Brain microvascular endothelial cell (primary cell): ENCODE data around the gene TMEM9.

ENCODE experiments used
- DNase-seq: peaks from one replicate; pipeline ENCODE4 v3.0.0-alpha.2; 2020
- H3K27ac ChIP-seq: fragments of 250-450 bp; sonication (Bioruptor Pico); 2 replicates; pipeline ENCODE4 v1.5.1; 2020; ENCODE audit warnings: mild to moderate bottlenecking, moderate library complexity
- H3K27me3 ChIP-seq: fragments of 250-450 bp; sonication (Bioruptor Pico); replicated peaks from 2 replicates; pipeline ENCODE4 v1.5.1; 2020; ENCODE audit warnings: mild to moderate bottlenecking
- H3K36me3 ChIP-seq: fragments of 250-450 bp; sonication (Bioruptor Pico); replicated peaks from 2 replicates; pipeline ENCODE4 v1.5.1; 2020; ENCODE audit warnings: mild to moderate bottlenecking
- H3K4me3 ChIP-seq: 2 replicates; pipeline ENCODE4 v1.5.1; 2011; ENCODE audit warnings: low read depth, mild to moderate bottlenecking, control low read depth, low read length, moderate library complexity
- in situ Hi-C: cut with HindIII; loops from 2 replicates; pipeline ENCODE4 v1.10.0; 2017; ENCODE audit warnings: low sequenced_read_pairs, low pct_ligation_motif_present
- TF ChIP-seq, protein P1 (sequence below): IDR thresholded peaks from 2 replicates; pipeline ENCODE4 v1.5.1; 2011; ENCODE audit warnings: low read depth, mild to moderate bottlenecking, moderate library complexity, low read length, control low read depth, inconsistent platforms; ENCODE audit errors: missing control alignments

Gene TMEM9

DNA sequence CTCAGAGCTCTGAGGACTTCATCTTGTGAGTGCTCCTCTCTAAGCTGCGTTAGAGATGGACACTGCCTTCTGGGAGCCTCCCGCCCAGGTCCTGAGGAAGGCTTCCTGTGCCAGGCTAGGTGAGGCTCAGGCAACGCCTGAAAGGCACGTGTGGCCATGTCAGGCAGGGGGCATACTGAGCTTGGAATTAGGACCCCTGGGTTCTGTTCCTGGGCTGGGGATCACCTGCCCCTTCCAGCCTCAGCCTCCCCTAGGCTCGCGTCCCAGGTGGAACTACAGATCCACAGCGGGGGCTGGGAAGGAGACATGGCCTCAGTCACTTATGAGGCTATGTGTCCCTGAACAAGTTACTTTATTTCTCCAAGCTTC lies 17.3 kb downstream of the TMEM9 start:
- H3K27ac ChIP-seq = no peak overlapping the region
- in situ Hi-C loops = no loop called here
- H3K27me3 ChIP-seq = no peaks in the 10 kb centered on the region
- DNase-seq = no peak
- no peak overlapping the region for H3K4me3 ChIP-seq
- TF ChIP-seq, protein P1, sequence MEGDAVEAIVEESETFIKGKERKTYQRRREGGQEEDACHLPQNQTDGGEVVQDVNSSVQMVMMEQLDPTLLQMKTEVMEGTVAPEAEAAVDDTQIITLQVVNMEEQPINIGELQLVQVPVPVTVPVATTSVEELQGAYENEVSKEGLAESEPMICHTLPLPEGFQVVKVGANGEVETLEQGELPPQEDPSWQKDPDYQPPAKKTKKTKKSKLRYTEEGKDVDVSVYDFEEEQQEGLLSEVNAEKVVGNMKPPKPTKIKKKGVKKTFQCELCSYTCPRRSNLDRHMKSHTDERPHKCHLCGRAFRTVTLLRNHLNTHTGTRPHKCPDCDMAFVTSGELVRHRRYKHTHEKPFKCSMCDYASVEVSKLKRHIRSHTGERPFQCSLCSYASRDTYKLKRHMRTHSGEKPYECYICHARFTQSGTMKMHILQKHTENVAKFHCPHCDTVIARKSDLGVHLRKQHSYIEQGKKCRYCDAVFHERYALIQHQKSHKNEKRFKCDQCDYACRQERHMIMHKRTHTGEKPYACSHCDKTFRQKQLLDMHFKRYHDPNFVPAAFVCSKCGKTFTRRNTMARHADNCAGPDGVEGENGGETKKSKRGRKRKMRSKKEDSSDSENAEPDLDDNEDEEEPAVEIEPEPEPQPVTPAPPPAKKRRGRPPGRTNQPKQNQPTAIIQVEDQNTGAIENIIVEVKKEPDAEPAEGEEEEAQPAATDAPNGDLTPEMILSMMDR = no peak
- peaks cover 25% of the 10 kb centered on the region for H3K36me3 ChIP-seq

DNA sequence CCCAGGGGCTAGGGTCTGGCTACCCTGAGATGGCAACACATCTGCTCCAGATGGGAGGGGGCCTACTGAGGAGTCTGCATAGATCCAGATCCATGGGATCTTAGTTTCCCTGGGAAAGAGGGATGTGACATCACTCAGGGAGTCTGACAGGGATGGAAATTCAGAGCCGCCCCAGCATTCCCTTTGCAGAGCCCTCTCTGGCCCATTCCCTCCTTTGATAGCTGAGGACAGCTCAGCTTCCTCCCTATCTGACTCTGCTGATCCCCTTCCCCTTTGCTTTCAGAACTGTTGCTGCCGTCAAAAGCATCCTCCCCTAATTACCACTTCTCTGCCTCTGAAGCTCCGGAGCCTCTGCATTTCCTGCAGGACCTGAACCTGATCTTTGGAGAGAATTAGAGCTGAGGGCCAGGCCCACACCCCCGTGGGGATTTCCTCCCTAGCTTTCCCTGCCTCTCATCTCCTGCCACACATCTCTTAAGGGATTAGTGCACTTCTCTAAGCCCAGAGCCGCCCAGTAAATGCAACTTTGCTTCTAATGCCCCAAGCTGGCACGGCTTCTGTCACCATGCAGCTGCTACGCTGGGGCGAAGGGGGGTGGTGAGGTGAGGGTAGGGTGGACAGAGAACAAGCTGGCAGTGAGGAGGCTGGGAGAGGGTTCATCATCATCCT lies 17.8 kb downstream of the TMEM9 start:
- TF ChIP-seq, protein P1 = no peak
- no peak for DNase-seq
- Histone ChIP-seq H3K4me3 (no peak overlapping the region), H3K27me3 (no peaks in the 10 kb centered on the region), H3K27ac (no peak overlapping the region), H3K36me3 (peaks cover 20% of the 10 kb centered on the region)
- in situ Hi-C loops = no loop called here

DNA sequence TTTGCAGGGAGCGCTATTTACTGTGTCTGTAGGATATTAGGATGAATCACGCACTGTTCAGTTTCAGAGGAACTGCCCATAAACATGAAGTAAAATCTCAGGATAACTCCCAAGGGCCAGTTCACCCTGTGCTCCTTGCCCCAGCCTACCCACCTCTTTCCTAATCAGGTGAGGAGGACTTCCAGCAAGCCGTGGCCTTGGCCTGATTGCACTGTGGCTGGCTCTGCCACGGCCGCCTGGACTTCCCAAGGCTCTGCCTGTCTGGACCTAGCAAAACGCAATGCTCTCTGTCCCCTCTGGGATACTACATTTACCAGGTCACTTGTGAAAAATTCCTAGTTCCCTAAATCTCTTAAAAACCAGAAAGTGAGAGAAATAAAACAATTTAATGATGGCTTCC lies 19.9 kb downstream of the TMEM9 start:
- Histone ChIP-seq H3K27ac (no peak overlapping the region), H3K36me3 (peaks cover 12% of the 10 kb centered on the region), H3K27me3 (no peaks in the 10 kb centered on the region), H3K4me3 (no peak overlapping the region)
- in situ Hi-C loops = no loop called here
- TF ChIP-seq, protein P1 = no peak
- DNase-seq = no peak

DNA sequence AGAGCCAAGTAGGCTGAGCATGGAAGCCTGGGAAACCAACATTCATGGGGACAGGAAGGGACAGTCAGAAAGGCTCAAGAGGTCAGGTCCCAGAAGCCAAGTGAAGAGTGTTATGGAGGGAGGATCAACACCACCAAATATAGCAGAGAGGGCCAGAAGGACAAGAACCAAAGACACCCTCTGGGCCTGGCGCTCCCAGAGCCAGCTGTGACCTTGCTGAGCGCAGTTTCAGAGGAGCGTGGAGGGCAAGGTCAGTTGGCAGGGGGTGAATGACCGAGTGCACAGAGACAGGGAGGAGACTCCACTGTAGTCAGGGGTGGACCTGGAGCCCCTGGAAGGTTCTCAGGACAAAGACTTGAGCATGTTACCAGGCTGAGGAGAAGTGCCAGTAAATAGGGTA lies 22.9 kb downstream of the TMEM9 start:
- Histone ChIP-seq H3K36me3 (peaks cover 12% of the 10 kb centered on the region), H3K27me3 (no peaks in the 10 kb centered on the region), H3K4me3 (no peak overlapping the region), H3K27ac (no peak overlapping the region)
- in situ Hi-C loops = no loop called here
- TF ChIP-seq, protein P1 = no peak
- DNase-seq = no peak

DNA sequence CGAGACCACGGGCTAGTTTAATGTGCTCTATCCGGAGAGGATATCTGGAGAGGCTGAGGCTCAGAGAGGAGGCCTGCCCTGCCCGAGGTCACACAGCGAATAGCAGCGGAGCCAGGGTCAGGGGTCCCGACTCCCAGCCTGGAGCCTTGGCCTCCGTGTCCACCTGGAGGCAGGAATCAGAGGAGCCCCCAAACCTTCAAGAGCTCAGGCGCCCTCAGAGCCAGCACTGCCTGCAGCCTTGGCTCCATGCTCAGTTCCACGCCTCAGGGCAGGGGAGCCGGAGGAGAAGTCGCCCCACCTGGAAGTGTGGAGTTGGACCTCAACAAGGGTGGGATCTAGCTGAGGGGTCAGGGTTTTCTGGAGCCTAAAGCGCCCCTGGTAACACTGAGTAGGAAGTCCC lies 25.3 kb downstream of the TMEM9 start:
- no peaks in the 10 kb centered on the region for H3K36me3 ChIP-seq
- TF ChIP-seq, protein P1 = no peak
- no peak overlapping the region for H3K27ac ChIP-seq
- peaks cover 8% of the 10 kb centered on the region for H3K27me3 ChIP-seq
- DNase-seq = no peak
- in situ Hi-C loops = no loop called here
- H3K4me3 ChIP-seq = no peak overlapping the region

DNA sequence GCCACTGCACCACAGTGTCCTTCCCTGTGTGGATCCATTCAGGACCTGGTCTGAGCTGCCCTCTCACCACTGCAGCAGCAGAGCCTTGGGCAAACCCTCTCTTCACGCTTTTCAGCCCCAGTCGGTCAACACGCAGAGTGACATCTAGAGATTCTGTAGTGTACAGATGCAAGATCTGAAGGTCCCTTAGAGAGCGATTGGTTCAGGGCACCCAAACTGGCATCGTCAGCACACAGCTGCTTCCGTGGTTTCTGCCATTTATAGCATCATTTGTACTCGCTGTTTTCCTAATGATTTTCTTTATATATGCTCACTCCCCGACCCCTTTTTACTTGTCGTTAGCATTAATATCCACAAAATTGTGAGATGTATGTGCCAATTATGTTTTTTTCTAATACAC lies 25.8 kb downstream of the TMEM9 start:
- DNase-seq = no peak
- Histone ChIP-seq H3K36me3 (no peaks in the 10 kb centered on the region), H3K27me3 (peaks cover 12% of the 10 kb centered on the region), H3K4me3 (no peak overlapping the region), H3K27ac (no peak overlapping the region)
- TF ChIP-seq, protein P1 = no peak
- in situ Hi-C loops = no loop called here
